ENCODE results near the gene IL12A.

- no peak for TF ChIP-seq POLR2AphosphoS5 (IDR thresholded peaks at IDR 0.05)
- TF ChIP-seq CTCF (IDR thresholded peaks at IDR 0.05) = no peak
- no peak for TF ChIP-seq EP300 (IDR thresholded peaks at IDR 0.05)
Observed at GRCh38 chr3:160018959-160019358, 30.3 kb downstream of the IL12A start.
